GM12865 (cell line): ENCODE results near the gene PKNOX2.

Source experiments
- DNase-seq: peaks from one replicate; pipeline ENCODE4 v3.0.0; 2010; ENCODE audit warnings: low read depth
- H3K4me3 ChIP-seq: 2 replicates; pipeline ENCODE4 v1.5.1; 2011; ENCODE audit warnings: mild to moderate bottlenecking, low read depth, low read length, control low read depth
- TF ChIP-seq, protein P1 (sequence below): IDR thresholded peaks from 2 replicates; pipeline ENCODE4 v1.5.1; 2011; ENCODE audit warnings: low read length, control low read depth, low read depth, inconsistent platforms; ENCODE audit not compliant: insufficient read depth; ENCODE audit errors: missing control alignments

PKNOX2 gene

DNA sequence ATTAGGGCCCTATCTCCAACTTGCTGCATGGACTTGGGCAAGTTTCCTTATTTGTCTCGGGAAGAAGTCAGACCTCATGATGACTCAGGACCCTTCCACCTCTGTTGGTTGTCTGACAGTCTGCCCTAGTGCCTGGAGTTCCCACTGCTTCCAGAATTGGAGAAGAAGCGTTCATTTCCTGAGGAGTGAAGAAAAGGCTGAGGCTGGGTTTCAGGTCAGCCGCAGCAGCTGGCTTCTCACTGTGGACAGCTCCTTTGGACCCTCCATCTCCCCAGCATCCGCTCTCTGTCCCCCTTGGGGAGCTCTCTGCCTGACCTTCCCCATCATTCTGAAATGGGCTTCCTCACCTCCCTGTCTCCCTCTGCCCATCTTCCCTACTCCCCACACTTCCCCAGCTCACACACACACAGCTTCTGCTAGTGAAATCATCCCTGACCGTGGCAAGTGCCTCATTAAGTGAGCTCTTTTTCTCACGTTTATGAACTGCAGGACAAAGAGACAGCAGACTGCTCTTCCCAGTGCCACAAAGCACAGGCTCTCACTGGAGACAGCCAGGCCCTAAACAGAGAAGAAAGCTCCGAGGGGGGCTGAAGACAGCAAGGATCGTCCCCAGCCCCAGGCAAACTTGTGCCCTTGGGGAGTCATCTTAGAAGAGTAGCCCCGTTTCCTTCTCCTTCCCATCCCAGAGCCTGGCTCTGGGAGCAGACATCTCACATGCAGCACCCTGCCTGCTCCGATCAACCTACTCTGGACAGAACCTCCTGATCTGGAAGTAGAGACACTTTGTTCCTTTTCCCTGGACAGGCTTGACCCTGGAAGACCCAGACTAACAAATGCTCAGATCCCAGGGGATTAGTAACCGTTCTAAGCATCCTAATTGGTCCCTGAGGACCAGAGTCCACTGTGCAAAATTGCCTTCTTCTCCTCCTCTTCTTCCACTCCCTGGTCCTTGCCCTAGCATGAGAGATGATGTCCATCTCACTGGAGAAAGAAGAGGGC, 173.6 kb downstream of the PKNOX2 start:
- H3K4me3 ChIP-seq: no peak overlapping the region
- no peak for DNase-seq
- TF ChIP-seq, protein P1, sequence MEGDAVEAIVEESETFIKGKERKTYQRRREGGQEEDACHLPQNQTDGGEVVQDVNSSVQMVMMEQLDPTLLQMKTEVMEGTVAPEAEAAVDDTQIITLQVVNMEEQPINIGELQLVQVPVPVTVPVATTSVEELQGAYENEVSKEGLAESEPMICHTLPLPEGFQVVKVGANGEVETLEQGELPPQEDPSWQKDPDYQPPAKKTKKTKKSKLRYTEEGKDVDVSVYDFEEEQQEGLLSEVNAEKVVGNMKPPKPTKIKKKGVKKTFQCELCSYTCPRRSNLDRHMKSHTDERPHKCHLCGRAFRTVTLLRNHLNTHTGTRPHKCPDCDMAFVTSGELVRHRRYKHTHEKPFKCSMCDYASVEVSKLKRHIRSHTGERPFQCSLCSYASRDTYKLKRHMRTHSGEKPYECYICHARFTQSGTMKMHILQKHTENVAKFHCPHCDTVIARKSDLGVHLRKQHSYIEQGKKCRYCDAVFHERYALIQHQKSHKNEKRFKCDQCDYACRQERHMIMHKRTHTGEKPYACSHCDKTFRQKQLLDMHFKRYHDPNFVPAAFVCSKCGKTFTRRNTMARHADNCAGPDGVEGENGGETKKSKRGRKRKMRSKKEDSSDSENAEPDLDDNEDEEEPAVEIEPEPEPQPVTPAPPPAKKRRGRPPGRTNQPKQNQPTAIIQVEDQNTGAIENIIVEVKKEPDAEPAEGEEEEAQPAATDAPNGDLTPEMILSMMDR: no peak

- TF ChIP-seq, protein P1: no peak
- DNase-seq: no peak
- H3K4me3 ChIP-seq: no peak overlapping the region
These were observed 174.6 kb downstream of the PKNOX2 start for GRCh38 chr11:125338886-125339811.

GRCh38 chr11:125341676-125342075, 177.1 kb downstream of the PKNOX2 start:
- DNase-seq: no peak
- H3K4me3 ChIP-seq: no peak overlapping the region
- TF ChIP-seq, protein P1: no peak

GRCh38 chr11:125342281-125342930, 177.9 kb downstream of the PKNOX2 start:
- no peak for DNase-seq
- TF ChIP-seq, protein P1: no peak
- no peak overlapping the region for H3K4me3 ChIP-seq

DNA sequence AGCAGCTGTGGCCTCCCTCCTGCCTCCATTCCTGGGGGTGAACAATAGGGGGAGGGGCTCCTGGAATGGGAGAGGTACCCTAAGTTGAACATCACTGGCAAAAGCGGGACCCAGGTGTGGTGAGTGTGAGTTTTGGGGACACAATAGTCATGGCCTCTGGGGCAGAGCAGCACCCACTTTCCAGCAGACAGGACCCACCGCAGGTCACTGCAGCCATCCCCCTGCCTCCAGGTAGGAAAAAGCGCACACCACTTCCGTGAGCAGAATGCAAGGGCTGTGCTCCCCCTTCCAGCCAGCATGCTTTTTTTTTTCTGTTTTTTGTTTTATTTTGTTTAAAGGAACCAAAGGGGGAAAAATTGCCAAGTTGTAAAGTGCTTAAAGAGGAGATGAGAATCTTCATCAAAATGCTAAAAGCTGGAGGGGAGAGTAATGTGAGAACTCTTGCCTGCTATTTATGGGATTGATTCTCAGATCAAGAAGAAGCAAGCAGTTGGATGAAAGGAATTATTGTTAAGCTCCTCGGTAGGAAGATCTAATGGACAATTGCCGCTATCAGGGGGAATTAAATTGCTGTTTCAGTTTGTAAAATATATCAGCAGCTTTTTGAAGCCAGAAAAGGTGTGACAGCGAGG, 178.7 kb downstream of the PKNOX2 start:
- TF ChIP-seq, protein P1: no peak
- no peak overlapping the region for H3K4me3 ChIP-seq
- DNase-seq: no peak

DNA sequence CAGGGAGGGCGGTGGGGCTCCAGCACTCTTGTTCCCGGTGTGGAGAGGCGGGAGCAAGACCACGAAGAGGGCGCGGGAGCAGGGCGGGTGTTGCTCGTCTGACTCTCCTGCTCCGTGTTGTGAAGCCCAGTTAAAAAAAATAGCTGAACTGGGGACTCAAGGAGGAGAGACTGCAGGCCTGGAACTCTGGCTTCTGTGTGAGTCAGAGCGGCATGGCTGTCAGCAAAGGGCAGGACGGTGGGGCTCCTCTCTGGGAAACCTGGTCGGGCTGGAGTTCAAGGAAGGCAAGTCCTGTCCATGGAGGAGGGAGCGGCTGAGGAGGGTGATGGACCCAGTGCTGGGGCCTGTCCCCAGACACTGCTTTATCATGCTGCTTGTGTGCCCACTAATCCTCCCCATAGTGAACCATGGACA, 179.2 kb downstream of the PKNOX2 start:
- no peak for DNase-seq

More for the DNA sequence above, 179.2 kb downstream of the PKNOX2 start:
- H3K4me3 ChIP-seq: no peak overlapping the region
- TF ChIP-seq, protein P1: no peak
